NCI-H510A (cell line): ENCODE data around the gene MAP3K19.

Source experiments
- DNase-seq: peaks from one replicate; lab custom pipeline; 2025; lab: John Stamatoyannopoulos, UW

MAP3K19 gene

GRCh38 chr2:134932864-134933526 lies 114.3 kb downstream of the MAP3K19 start:
- no peak for DNase-seq

GRCh38 chr2:134927195-134927594 lies 120.1 kb downstream of the MAP3K19 start:
- no peak for DNase-seq

GRCh38 chr2:134926231-134926931 lies 120.9 kb downstream of the MAP3K19 start:
- no peak for DNase-seq

- DNase-seq = no peak
Measured at GRCh38 chr2:134924912-134925311, 122.3 kb downstream of the MAP3K19 start.

- peak; percentile 3 for DNase-seq
Measured at GRCh38 chr2:134919341-134920210, 127.7 kb downstream of the MAP3K19 start.

- peak; percentile 98 for DNase-seq
Measured at GRCh38 chr2:134918526-134919340, 128.5 kb downstream of the MAP3K19 start, which contains the start of gene CCNT2. CCNT2 (plus strand) TSS chr2:134918822; CDS start chr2:134918855, 33 bp downstream.

- DNase-seq = peak; percentile 95
Measured at GRCh38 chr2:134917888-134918525, 129.2 kb downstream of the MAP3K19 start.

GRCh38 chr2:134917360-134917865 lies 129.8 kb downstream of the MAP3K19 start:
- DNase-seq = peak; percentile 4
